Mucosa of rectum (tissue), 2 donors: ENCODE results near the gene SENP8.

Experiments
- H3K27ac ChIP-seq, 2 donors: one replicate each; pipeline ENCODE4 v1.7.0; 2013; ENCODE audit warnings: inconsistent platforms in 2 of 2, low read depth in 2 of 2, low read length in 2 of 2
- H3K27me3 ChIP-seq, 2 donors: one replicate each; pipeline ENCODE4 v1.7.0; 2013; ENCODE audit warnings: low read length in 2 of 2; ENCODE audit not compliant: control insufficient read depth in 2 of 2, insufficient read depth in 2 of 2
- H3K36me3 ChIP-seq, 2 donors: one replicate each; pipeline ENCODE4 v1.7.0; 2013; ENCODE audit warnings: low read length in 2 of 2; ENCODE audit not compliant: control insufficient read depth in 2 of 2, insufficient read depth in 2 of 2
- H3K4me1 ChIP-seq, 2 donors: one replicate each; pipeline ENCODE4 v1.7.0; 2013; ENCODE audit warnings: low read length in 2 of 2, mild to moderate bottlenecking in 1 of 2; ENCODE audit not compliant: control insufficient read depth in 2 of 2, insufficient read depth in 2 of 2
- H3K4me3 ChIP-seq, 2 donors: one replicate each; pipeline ENCODE4 v1.7.0; 2013; ENCODE audit warnings: low read length in 2 of 2
- H3K9ac ChIP-seq, 2 donors: one replicate each; pipeline ENCODE4 v1.7.0; 2013; ENCODE audit warnings: low read length in 2 of 2, low read depth in 1 of 2, mild to moderate bottlenecking in 1 of 2
- H3K9me3 ChIP-seq, 2 donors: one replicate each; pipeline ENCODE4 v1.7.0; 2013; ENCODE audit warnings: low read length in 2 of 2; ENCODE audit not compliant: control insufficient read depth in 2 of 2
- donor health status: healthy.
- donor health status: Normal muscosa, but diverticular disease.

SENP8 gene

DNA sequence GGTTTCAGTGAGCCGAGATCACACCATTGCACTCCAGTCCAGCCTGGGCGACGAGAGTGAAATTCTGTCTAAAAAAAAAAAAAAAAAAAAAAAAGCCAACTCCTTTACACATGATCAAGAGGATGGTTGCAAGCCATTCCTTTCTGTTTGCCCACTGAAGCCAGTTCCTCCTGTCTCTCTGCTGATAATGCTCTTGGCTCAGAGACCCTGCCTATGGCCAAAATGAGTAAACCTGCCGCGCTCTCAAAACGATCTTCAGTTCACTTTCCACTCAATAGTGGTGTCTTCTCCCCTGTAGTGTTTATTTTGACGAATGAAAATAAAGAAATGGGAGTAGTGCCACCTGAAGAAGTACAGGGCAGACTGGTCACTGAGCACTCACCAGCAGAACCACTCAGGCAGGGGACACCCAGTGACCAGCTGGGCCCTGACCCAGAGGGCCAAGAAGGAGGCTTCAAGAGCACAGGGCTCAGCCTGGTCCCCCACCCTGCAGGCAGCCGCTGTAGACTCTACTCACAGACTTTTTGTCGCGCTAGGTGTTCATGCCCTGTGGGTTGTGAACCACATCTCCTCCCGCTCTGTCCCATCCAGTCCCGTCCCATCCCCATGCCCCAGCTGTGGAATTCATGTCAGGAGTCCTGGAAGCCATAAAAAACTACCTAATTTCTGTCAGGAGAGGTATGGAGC, 55.8 kb downstream of the SENP8 start:
- Histone ChIP-seq H3K9ac (no peak overlapping the region), H3K27ac (no peak overlapping the region), H3K9me3 (no peaks in the 10 kb centered on the region), H3K27me3 (no peaks in the 10 kb centered on the region), H3K36me3 (no peaks in the 10 kb centered on the region), H3K4me3 (no peak overlapping the region), H3K4me1 (peaks cover 4 to 14% of the 10 kb centered on the region in 2 donors)

DNA sequence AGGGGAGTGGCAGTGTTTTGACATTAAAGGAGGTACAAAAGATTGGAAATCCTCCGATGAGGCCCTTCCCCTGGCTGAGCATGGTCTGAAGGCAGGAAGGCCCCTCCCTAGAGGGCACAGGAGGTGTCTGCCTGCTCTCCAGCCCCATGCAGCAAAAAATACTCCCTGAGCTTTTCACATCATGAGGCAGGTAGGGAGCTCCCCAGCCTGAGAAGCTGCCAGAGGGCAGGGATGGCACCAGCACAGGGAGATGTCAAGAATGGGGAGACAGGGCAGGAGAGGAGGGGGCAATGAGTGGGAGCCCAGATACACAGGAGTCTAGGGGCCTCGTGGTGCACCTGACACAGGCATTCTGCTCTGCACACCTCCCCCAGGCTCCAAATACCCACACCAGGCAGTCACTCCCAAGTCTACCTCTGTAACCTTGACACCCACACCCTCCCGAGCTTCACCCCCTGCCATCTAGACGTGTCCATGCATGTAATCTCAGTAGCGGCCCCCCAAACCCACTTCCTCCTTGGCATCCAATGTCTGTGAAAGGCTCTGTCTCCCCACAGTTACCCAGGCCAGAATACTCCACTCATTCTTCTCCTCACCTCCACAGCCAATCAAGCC, 56.5 kb downstream of the SENP8 start:
- Histone ChIP-seq H3K4me1 (peaks cover 4 to 9% of the 10 kb centered on the region in 2 donors), H3K36me3 (no peaks in the 10 kb centered on the region), H3K4me3 (no peak overlapping the region), H3K27me3 (no peaks in the 10 kb centered on the region), H3K9me3 (no peaks in the 10 kb centered on the region), H3K9ac (no peak overlapping the region), H3K27ac (no peak overlapping the region)

DNA sequence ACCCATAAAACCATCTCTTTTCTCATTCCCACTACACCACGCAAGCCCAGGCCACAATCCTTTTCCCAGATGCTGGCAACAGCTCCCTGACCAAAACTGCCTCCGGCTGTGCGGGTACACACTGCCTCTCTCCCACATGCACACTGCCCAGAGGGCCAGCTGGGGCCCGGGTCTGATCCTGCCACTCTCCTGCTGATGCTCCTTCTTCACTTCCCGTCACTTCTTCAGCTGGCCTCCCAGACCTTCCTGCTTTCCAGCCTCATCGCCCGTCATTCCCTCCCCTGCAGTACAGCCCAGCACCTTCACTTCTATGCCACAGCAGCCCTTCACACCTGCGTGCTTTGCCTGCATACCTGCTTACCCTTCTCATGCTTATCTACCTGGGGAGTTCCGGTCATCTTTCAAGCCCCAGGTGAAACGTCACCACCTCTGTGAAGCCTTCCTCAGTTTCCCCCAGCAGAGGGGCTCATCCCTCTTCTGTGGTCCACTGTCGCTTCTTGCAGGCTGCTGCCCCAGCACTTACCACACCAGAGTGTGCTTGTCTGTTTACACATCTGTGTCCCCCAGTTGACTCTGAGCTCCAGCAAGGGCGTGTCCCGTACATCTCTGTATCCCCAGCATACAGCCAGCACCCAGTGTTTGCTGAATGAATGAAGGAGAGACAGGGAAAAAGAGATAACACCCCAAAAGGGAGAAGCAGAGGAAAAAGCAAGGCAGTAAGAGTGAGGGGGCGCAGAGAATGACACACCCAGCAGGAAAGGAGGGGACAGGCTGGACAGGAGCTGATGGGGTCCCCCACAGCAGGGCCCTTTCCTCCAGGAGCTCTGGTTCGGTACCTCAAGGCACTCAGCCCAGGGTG, 57.2 kb downstream of the SENP8 start:
- Histone ChIP-seq H3K36me3 (no peaks in the 10 kb centered on the region), H3K27me3 (no peaks in the 10 kb centered on the region), H3K9ac (no peak overlapping the region), H3K4me3 (no peak overlapping the region), H3K27ac (no peak overlapping the region), H3K9me3 (no peaks in the 10 kb centered on the region), H3K4me1 (peaks cover 4% of the 10 kb centered on the region in 2 donors)

DNA sequence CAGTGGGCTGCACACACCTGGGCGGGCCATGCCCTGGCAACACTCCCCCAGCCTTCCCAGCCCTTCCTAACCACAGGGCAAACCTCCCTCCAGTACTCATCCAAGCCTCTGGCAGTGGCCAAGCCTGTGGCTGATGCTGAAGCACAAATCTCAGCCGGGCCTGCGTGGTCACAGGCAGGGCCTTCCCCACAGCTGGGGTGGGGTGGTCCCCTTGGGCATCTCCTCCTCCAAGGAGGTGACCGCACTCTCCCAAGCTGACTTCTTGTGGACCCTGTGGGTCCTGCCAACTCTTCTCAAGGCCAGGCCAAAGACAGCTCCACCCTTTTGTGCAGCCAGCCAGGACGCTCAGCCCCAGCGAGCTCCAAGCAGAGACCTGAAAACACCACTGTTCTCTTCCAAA, 58.0 kb downstream of the SENP8 start:
- H3K36me3 ChIP-seq = no peaks in the 10 kb centered on the region
- no peaks in the 10 kb centered on the region for H3K4me1 ChIP-seq
- H3K9me3 ChIP-seq = no peaks in the 10 kb centered on the region
- H3K27me3 ChIP-seq = no peaks in the 10 kb centered on the region
- H3K27ac ChIP-seq = no peak overlapping the region
- no peak overlapping the region for H3K4me3 ChIP-seq
- H3K9ac ChIP-seq = no peak overlapping the region

DNA sequence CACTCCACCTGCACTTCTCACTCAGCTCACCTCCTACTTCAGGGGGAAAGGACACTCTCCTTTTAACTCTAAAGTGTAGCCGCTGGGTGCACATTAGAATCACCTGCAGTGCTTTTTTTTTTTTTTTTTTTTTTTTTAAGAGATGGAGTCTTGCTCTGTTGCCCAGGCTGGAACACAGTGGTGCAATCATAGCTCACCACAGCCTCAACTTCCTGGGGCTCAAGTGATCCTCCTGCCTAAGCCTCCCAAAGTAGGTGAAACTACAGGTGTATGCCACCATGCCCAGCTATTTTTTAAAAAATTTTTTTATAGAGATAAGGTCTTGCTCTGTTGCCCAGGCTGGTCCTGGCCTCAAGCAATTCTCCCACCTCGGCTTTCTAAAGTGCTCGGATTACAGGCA, 58.5 kb downstream of the SENP8 start:
- no peak overlapping the region for H3K9ac ChIP-seq
- no peaks in the 10 kb centered on the region for H3K4me1 ChIP-seq
- H3K27ac ChIP-seq = no peak overlapping the region
- no peak overlapping the region for H3K4me3 ChIP-seq
- H3K9me3 ChIP-seq = no peaks in the 10 kb centered on the region
- no peaks in the 10 kb centered on the region for H3K36me3 ChIP-seq
- no peaks in the 10 kb centered on the region for H3K27me3 ChIP-seq

DNA sequence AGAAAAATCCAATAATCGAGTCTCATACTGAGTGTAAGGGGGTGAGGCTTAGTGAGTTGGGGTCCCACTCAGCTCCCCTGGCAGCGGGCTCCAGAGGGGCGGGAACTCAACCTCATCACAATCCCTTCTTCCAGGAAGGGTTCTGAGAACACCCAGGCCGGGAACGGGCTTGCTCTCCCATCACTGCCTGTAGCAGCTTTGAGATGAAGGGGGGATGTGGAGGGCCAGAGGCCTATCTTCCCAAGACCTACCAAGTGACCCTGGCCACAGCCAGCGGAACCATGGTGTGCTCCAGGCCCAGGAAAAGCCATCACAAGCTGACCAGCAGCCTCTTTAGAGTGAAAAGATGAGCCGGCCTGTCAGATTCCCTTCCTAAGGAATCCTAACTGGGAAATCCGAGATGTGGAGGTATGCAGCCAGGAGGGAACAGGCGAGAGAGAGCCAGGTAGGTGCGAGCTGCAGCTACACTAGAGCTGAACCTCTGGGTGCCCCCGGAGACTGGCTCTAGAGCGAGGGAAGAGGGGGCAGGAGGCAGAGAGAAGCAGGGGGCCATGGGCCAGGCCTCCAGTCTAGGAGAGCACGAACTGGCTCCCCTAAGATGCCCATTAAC, 60.9 kb downstream of the SENP8 start:
- Histone ChIP-seq H3K36me3 (no peaks in the 10 kb centered on the region), H3K4me3 (no peak overlapping the region), H3K27ac (no peak overlapping the region), H3K4me1 (peaks cover 0 to 2% of the 10 kb centered on the region in 2 donors), H3K27me3 (peaks cover 6 to 12% of the 10 kb centered on the region in 2 donors), H3K9ac (no peak overlapping the region), H3K9me3 (no peaks in the 10 kb centered on the region)

DNA sequence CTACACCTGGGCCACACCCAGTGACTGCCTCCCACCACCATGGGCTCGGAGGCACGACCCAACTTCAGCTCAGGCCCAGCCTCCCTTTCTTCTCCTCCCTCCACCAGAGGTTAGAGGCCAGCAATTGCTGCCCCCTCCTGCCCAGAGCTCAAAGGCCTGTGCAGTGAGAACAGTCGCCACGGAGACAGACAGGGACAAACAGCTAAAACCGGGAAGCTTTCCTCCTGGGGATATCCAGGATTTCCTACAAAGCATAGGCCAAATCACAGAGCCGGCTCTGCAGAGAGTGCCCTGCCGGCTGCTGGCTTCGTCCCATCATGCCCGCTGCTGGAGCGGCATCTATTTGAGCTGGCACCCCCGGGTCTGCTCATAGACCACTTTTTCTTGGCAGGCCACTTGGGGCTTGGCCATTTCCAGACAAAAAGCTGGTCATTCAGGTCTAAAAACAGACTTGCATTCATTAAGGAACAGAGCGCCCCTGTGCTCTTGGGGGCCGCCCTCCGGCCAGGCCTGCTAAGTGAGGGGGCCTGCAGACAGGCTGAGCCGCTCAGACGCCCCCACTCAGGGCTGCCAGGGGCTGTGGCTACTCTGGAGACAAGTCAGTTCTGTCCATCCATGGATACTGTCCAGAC, 61.9 kb downstream of the SENP8 start:
- no peaks in the 10 kb centered on the region for H3K9me3 ChIP-seq
- H3K4me1 ChIP-seq = peaks cover 0 to 5% of the 10 kb centered on the region in 2 donors
- no peak overlapping the region for H3K4me3 ChIP-seq
- H3K9ac ChIP-seq = no peak overlapping the region
- no peaks in the 10 kb centered on the region for H3K36me3 ChIP-seq
- H3K27me3 ChIP-seq = peaks cover 7 to 19% of the 10 kb centered on the region in 2 donors
- H3K27ac ChIP-seq = no peak overlapping the region

DNA sequence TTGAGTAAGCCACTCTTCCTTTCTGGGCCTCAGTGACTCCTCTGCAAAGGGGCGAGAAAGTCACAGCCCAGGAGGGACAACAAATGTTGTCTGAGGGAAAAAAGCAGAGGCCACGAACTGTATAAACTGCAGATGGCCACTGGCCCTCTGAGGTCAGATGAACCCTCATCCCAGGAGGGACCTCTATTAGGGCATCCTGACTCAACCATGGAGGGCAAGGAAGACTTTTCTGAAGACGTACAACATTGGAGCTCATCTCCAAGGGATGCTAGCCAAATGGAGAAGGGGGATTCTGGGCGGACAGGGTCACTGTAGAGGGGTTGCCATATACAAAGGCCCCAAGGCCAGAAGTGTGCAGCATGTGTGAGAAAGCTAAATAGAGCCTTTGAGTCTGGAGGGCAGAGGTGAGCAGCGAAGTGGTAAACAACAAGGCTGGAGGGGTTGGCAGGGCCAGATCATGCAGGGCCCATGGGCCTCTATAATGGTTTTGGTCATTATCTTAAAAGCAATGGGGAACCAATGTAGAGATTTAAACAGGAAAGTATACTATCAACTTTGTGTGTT, 62.6 kb downstream of the SENP8 start:
- H3K9ac ChIP-seq = no peak overlapping the region
- H3K4me1 ChIP-seq = peaks cover 0 to 5% of the 10 kb centered on the region in 2 donors
- H3K36me3 ChIP-seq = no peaks in the 10 kb centered on the region
- H3K9me3 ChIP-seq = no peaks in the 10 kb centered on the region
- no peak overlapping the region for H3K27ac ChIP-seq
- no peak overlapping the region for H3K4me3 ChIP-seq
- H3K27me3 ChIP-seq = peaks cover 9 to 22% of the 10 kb centered on the region in 2 donors

DNA sequence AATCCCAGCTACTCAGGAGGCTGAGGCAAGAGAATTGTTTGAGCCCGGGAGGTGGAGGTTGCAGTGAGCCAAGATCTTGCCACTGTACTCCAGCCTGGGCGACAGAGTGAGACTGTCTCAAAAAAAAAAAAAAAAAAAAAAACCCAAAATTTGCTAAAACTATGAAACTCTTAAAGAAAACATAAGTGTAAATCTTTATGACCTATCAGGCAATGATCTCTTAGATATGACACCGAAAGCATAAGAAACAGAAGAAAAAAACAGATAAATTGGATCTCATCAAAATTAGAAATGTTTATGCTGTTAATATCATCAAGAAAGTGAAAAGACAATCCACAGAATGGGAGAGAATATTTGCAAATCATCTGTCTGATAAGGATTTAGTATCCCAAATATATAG, 64.0 kb downstream of the SENP8 start:
- Histone ChIP-seq H3K9me3 (no peaks in the 10 kb centered on the region), H3K9ac (no peak overlapping the region), H3K27ac (no peak overlapping the region), H3K4me1 (peaks cover 0 to 5% of the 10 kb centered on the region in 2 donors), H3K27me3 (peaks cover 9 to 22% of the 10 kb centered on the region in 2 donors), H3K36me3 (no peaks in the 10 kb centered on the region), H3K4me3 (no peak overlapping the region)
